ENCODE data around the gene OPRM1. TPM values are rescaled to one million over a fixed set of nuclear protein-coding genes. Genes with fewer than 3 reads are reported as not detected.

The OPRM1 gene
- total RNA-seq, 3 donors from 2014 or later: not detected

- Histone ChIP-seq H3K27ac (no peak overlapping the region), H3K9me3 (no peaks in the 10 kb centered on the region), H3K27me3 (no peaks in the 10 kb centered on the region), H3K4me1 (no peaks in the 10 kb centered on the region), H3K4me3 (no peak overlapping the region), H3K36me3 (no peaks in the 10 kb centered on the region)
- TF ChIP-seq POLR2AphosphoS5 (IDR thresholded peaks at IDR 0.05): no peak
- TF ChIP-seq CTCF (IDR thresholded peaks at IDR 0.05): no peak
- no peak for TF ChIP-seq POLR2A (IDR thresholded peaks at IDR 0.05)
- DNase-seq (ENCODE audit: low spot score in 2 of 2): no peak
- intact Hi-C loops (cut with DNase I; ENCODE audit: low total_unique reads): no loop called here
These were observed 184.3 kb downstream of the OPRM1 start for GRCh38 chr6:154223296-154223695.

GRCh38 chr6:154226461-154226860 is 187.4 kb downstream of the OPRM1 start:
- no peaks in the 10 kb centered on the region for H3K27me3 ChIP-seq
- H3K36me3 ChIP-seq: no peaks in the 10 kb centered on the region
- H3K4me3 ChIP-seq: no peak overlapping the region
- TF ChIP-seq CTCF (IDR thresholded peaks at IDR 0.05) (no peak), POLR2AphosphoS5 (IDR thresholded peaks at IDR 0.05) (no peak)
- no peak overlapping the region for H3K27ac ChIP-seq
- no peaks in the 10 kb centered on the region for H3K9me3 ChIP-seq
- no peak for DNase-seq (ENCODE audit: low spot score in 2 of 2)
- intact Hi-C loops (cut with DNase I; ENCODE audit: low total_unique reads): no loop called here
- no peaks in the 10 kb centered on the region for H3K4me1 ChIP-seq

GRCh38 chr6:154227862-154228520 is 189.0 kb downstream of the OPRM1 start:
- intact Hi-C loops (cut with DNase I; ENCODE audit: low total_unique reads): no loop called here
- DNase-seq (ENCODE audit: low spot score in 2 of 2): no peak
- Histone ChIP-seq H3K4me3 (no peak overlapping the region), H3K27ac (no peak overlapping the region), H3K36me3 (no peaks in the 10 kb centered on the region), H3K4me1 (no peaks in the 10 kb centered on the region), H3K9me3 (no peaks in the 10 kb centered on the region), H3K27me3 (no peaks in the 10 kb centered on the region)
- no peak for TF ChIP-seq POLR2A (IDR thresholded peaks at IDR 0.05)
- no peak for TF ChIP-seq POLR2AphosphoS5 (IDR thresholded peaks at IDR 0.05)
- TF ChIP-seq CTCF (IDR thresholded peaks at IDR 0.05): no peak

GRCh38 chr6:154228521-154228905 is 189.5 kb downstream of the OPRM1 start:
- Histone ChIP-seq H3K9me3 (no peaks in the 10 kb centered on the region), H3K4me3 (no peak overlapping the region), H3K36me3 (no peaks in the 10 kb centered on the region), H3K27me3 (no peaks in the 10 kb centered on the region), H3K4me1 (no peaks in the 10 kb centered on the region), H3K27ac (no peak overlapping the region)
- TF ChIP-seq POLR2A (IDR thresholded peaks at IDR 0.05) (no peak), CTCF (IDR thresholded peaks at IDR 0.05) (no peak), POLR2AphosphoS5 (IDR thresholded peaks at IDR 0.05) (no peak)
- no peak for DNase-seq (ENCODE audit: low spot score in 2 of 2)
- intact Hi-C loops (cut with DNase I; ENCODE audit: low total_unique reads): no loop called here

GRCh38 chr6:154229786-154230185 is 190.7 kb downstream of the OPRM1 start:
- intact Hi-C loops (cut with DNase I; ENCODE audit: low total_unique reads): no loop called here
- no peak overlapping the region for H3K4me3 ChIP-seq

More at GRCh38 chr6:154229786-154230185, 190.7 kb downstream of the OPRM1 start:
- DNase-seq (ENCODE audit: low spot score in 2 of 2): no peak
- no peaks in the 10 kb centered on the region for H3K9me3 ChIP-seq
- H3K36me3 ChIP-seq: no peaks in the 10 kb centered on the region
- H3K27ac ChIP-seq: no peak overlapping the region
- no peaks in the 10 kb centered on the region for H3K27me3 ChIP-seq
- TF ChIP-seq CTCF (IDR thresholded peaks at IDR 0.05): no peak
- TF ChIP-seq POLR2A (IDR thresholded peaks at IDR 0.05): no peak
- TF ChIP-seq POLR2AphosphoS5 (IDR thresholded peaks at IDR 0.05): no peak
- no peaks in the 10 kb centered on the region for H3K4me1 ChIP-seq

All from breast epithelium (tissue), 4 donors.